ENCODE measurements around the gene CLCN6. TPM values are rescaled to one million over a fixed set of nuclear protein-coding genes. Genes with fewer than 3 reads are reported as not detected.

CLCN6 gene
- total and polyA plus RNA-seq, 2 of the 8 experiments (the other 6 are each of a cell fraction or from before 2014, with no cell fraction given) = 15.7 to 26.0 TPM

- DNase-seq (ENCODE audit: low read depth in 1 of 2, low spot score in 2 of 2) (no peak), FAIRE-seq (no peak)
- no peak overlapping the region for H3K14ac ChIP-seq (ENCODE audit: insufficient read length)
- no peak overlapping the region for H3K4ac ChIP-seq (replicated peaks; ENCODE audit: insufficient read length, low read depth, low read length)
- no peaks in the 10 kb centered on the region for H3K23me2 ChIP-seq (ENCODE audit: low read depth, low read length)
- H2BK20ac ChIP-seq (ENCODE audit: low read length) = no peak overlapping the region
- no peak overlapping the region for H4K8ac ChIP-seq (ENCODE audit: extremely low read depth, insufficient read depth, low read length)
- H3K79me2 ChIP-seq (ENCODE audit: control insufficient read depth in 1 of 2, insufficient read depth in 2 of 2, low read length in 2 of 2) = no peaks in the 10 kb centered on the region
- H3K18ac ChIP-seq (ENCODE audit: extremely low read depth, low read length) = no peak overlapping the region
- no peak overlapping the region; the same call in 1 of the 2 replicates for H2AFZ ChIP-seq (ENCODE audit: low read length)
- no peak overlapping the region for H2BK12ac ChIP-seq (ENCODE audit: low read depth, low read length)
- H3K4me3 ChIP-seq (ENCODE audit: extremely low read depth in 1 of 4, insufficient read depth in 2 of 4, low read depth in 3 of 4, low read length in 4 of 4) = no peak overlapping the region
- WGBS, 2 experiments (ENCODE audit: extremely low coverage in 1 of 2, insufficient coverage in 1 of 2, insufficient read length in 1 of 2, insufficient replicate concordance in 2 of 2, low coverage in 1 of 2, low lambda C conversion rate in 2 of 2, missing lambda C conversion rate in 1 of 2) = 88% methylated on average over 18 of the region's 19 CpGs; no CpG with 5 or more reads in 1 of the 2 experiments
- no peak for TF ChIP-seq ASH2L (IDR thresholded peaks at IDR 0.05; ENCODE audit: low read length)
- no peak for TF ChIP-seq HDAC2 (IDR thresholded peaks at IDR 0.05; ENCODE audit: borderline replicate concordance in 1 of 2, low read depth in 2 of 2, low read length in 2 of 2)
- no peak for TF ChIP-seq ATF3 (IDR thresholded peaks at IDR 0.05; ENCODE audit: insufficient read depth, low read depth, low read length)
- no peak for TF ChIP-seq NANOG (IDR thresholded peaks at IDR 0.05; ENCODE audit: insufficient read depth, low read depth, low read length, poor library complexity, severe bottlenecking)
- TF ChIP-seq RAD21 (IDR thresholded peaks at IDR 0.05 in 1 of 2, conservative IDR thresholded peaks at IDR 0.05 in 1 of 2; ENCODE audit: low read depth in 2 of 2, low read length in 2 of 2) = no peak
- TF ChIP-seq KDM5A (IDR thresholded peaks at IDR 0.05; ENCODE audit: low read length) = no peak
- H3K79me1 ChIP-seq (ENCODE audit: low read depth, low read length) = no peaks in the 10 kb centered on the region
- no peak overlapping the region for H2BK15ac ChIP-seq (ENCODE audit: low read length)
- POLR2A ChIA-PET (ENCODE audit: partially characterized antibody) = interaction anchor here (0.7 to 5.4 kb wide), 4 partner anchors 21 to 93 kb away, joined by 3 to 46 read pairs (median 3); partner anchors contain the start of genes MFN2 and NPPA
- H2AK5ac ChIP-seq (ENCODE audit: low read depth, low read length) = no peak overlapping the region
- H3K9ac ChIP-seq (replicated peaks in 1 of 4; ENCODE audit: extremely low read depth in 1 of 4, low read depth in 3 of 4, low read length in 3 of 4) = no peak overlapping the region
- peaks cover 0 to 10% (median 8%) of the 10 kb centered on the region in 4 experiments; a peak in 6 of 7 replicates for H3K4me1 ChIP-seq (replicated peaks in 1 of 4; ENCODE audit: control insufficient read depth in 3 of 4, insufficient read depth in 4 of 4, low read length in 3 of 4)
- H3K27ac ChIP-seq (ENCODE audit: low read depth, low read length) = no peak overlapping the region
- H3K4me2 ChIP-seq (ENCODE audit: insufficient read depth in 1 of 2, low read depth in 2 of 2, low read length in 2 of 2) = no peak overlapping the region
- H2BK5ac ChIP-seq (ENCODE audit: low read depth, low read length) = no peak overlapping the region; the same call in 1 of the 2 replicates
- H2BK120ac ChIP-seq (replicated peaks; ENCODE audit: low read depth, low read length) = no peak overlapping the region
- H3K36me3 ChIP-seq (ENCODE audit: control insufficient read depth in 2 of 4, insufficient read depth in 4 of 4, low read length in 3 of 4) = no peaks in the 10 kb centered on the region
- H3K56ac ChIP-seq (replicated peaks; ENCODE audit: insufficient read length, low read depth, low read length) = no peak overlapping the region
- no peaks in the 10 kb centered on the region for H3K27me3 ChIP-seq (replicated peaks in 1 of 4; ENCODE audit: control insufficient read depth in 3 of 4, extremely low read depth in 1 of 4, insufficient read depth in 3 of 4, low read length in 3 of 4)
- no peaks in the 10 kb centered on the region for H4K20me1 ChIP-seq (replicated peaks in 1 of 2; ENCODE audit: control insufficient read depth in 1 of 2, insufficient read depth in 2 of 2, low read length in 2 of 2)
- no peak overlapping the region for H3K23ac ChIP-seq (ENCODE audit: insufficient read length)
- H4K91ac ChIP-seq (replicated peaks; ENCODE audit: insufficient read length, low read length) = no peak overlapping the region
- CTCF ChIA-PET (ENCODE audit: partially characterized antibody) = interaction anchor here (0.9 to 4.9 kb wide), 15 partner anchors 10 to 144 kb away, joined by 3 to 27 read pairs (median 6); no protein-coding TSS in a partner anchor
- no peak overlapping the region for H4K5ac ChIP-seq (ENCODE audit: insufficient read length, low read depth, low read length)
- no peaks in the 10 kb centered on the region; a peak in 1 of 4 replicates for H3K9me3 ChIP-seq (ENCODE audit: insufficient read depth in 2 of 2, low read depth in 1 of 2, low read length in 1 of 2)
Measured at GRCh38 chr1:11886986-11887665, 81.1 kb downstream of the CLCN6 start.
